HG03439 (cell line): Measurements from ENCODE around the gene RASGEF1C.

Experiments used
- ATAC-seq: cut with Tn5 transposase; IDR thresholded peaks from one replicate; pipeline ENCODE4 v1.9.1; 2021; ENCODE audit warnings: mild to moderate bottlenecking, moderate library complexity; ENCODE audit not compliant: unreplicated experiment

The RASGEF1C gene

GRCh38 chr5:180086816-180087399, 122.1 kb downstream of the RASGEF1C start:
- no peak for ATAC-seq

- ATAC-seq: no peak
Observed at GRCh38 chr5:180085837-180086236, 123.2 kb downstream of the RASGEF1C start.

GRCh38 chr5:180084638-180085561, 124.1 kb downstream of the RASGEF1C start:
- ATAC-seq: no peak

GRCh38 chr5:180083529-180084060, 125.4 kb downstream of the RASGEF1C start:
- no peak for ATAC-seq

GRCh38 chr5:180082633-180083420, 126.2 kb downstream of the RASGEF1C start:
- no peak for ATAC-seq

GRCh38 chr5:180081481-180081880, 127.5 kb downstream of the RASGEF1C start:
- no peak for ATAC-seq

GRCh38 chr5:180080486-180081280, 128.3 kb downstream of the RASGEF1C start:
- ATAC-seq: no peak

GRCh38 chr5:180079702-180080466, 129.1 kb downstream of the RASGEF1C start:
- ATAC-seq: no peak

- no peak for ATAC-seq
Observed at GRCh38 chr5:180078348-180078747, 130.7 kb downstream of the RASGEF1C start.

GRCh38 chr5:180077594-180078284, 131.3 kb downstream of the RASGEF1C start:
- no peak for ATAC-seq

GRCh38 chr5:180075703-180076102, 133.3 kb downstream of the RASGEF1C start:
- ATAC-seq: no peak

GRCh38 chr5:180074462-180074861, 134.5 kb downstream of the RASGEF1C start:
- no peak for ATAC-seq

- no peak for ATAC-seq
Observed at GRCh38 chr5:180072556-180072955, 136.5 kb downstream of the RASGEF1C start.

GRCh38 chr5:180072256-180072548, 136.8 kb downstream of the RASGEF1C start:
- ATAC-seq: no peak

GRCh38 chr5:180071531-180072255, 137.3 kb downstream of the RASGEF1C start, which contains the start of gene RNF130:
Gene RNF130, minus strand, starts transcription at chr5:180071759. Its CDS starts 57 bp downstream, at chr5:180071702.
- ATAC-seq: no peak

- no peak for ATAC-seq
Observed at GRCh38 chr5:180070756-180071530, 138.1 kb downstream of the RASGEF1C start.

- no peak for ATAC-seq
Observed at GRCh38 chr5:180069589-180070247, 139.3 kb downstream of the RASGEF1C start.
